Amniotic stem cell (primary cell): Measurements from ENCODE around the gene EGLN2.
"Not testable (repeated sequence)": the region's sequence is repeated elsewhere in the genome, so short reads cannot be mapped to it uniquely, and the experiment has no call there.

Source experiments
- DNase-seq: peaks from one replicate; lab custom pipeline; 2025; lab: John Stamatoyannopoulos, UW

EGLN2 gene

DNA sequence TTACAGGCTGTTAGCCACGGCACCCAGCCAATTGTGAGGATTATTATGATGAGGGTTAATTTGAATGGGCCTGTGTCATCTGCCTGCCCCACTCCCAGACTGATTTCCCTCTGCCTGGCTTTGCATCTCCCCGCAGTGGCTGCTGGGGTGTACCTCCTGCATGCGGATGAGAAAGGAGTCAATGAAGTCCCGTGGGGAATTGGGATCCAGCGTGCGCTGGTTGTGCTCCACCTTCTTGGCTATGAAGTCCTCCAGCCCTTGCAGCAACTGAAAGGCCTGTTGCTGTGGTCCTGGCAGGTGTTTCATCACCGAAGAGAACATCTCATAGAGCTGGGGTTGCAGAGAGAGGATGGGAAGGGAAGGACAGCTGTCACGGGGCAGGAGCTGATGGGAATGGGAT, 47.7 kb downstream of the EGLN2 start:
- not testable (repeated sequence) for DNase-seq

DNA sequence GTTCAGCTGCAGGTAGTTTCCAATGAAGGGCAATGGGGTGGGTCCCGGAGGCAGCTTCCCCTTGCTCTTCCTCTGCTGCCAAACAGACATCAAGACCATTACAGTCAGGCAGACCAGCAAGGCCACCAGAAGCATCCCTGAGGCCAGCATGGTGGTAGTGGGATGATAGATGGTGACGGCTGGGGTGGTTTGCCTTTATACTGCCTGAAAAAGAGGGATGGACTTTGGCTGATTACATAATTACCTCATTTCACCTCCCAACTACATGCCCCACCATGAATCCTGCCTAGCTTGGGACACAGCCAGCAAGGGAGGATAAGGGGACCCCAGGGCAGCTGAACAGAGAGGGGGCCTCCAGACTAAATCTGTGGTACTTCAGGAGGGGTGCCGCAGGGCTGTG, 51.3 kb downstream of the EGLN2 start, which contains the start of gene CYP2A6:
CYP2A6 (minus strand) TSS at position 171 of the 400 bp plus-strand sequence; CDS start at position 150, 21 bp downstream.
- DNase-seq = not testable (repeated sequence)

DNA sequence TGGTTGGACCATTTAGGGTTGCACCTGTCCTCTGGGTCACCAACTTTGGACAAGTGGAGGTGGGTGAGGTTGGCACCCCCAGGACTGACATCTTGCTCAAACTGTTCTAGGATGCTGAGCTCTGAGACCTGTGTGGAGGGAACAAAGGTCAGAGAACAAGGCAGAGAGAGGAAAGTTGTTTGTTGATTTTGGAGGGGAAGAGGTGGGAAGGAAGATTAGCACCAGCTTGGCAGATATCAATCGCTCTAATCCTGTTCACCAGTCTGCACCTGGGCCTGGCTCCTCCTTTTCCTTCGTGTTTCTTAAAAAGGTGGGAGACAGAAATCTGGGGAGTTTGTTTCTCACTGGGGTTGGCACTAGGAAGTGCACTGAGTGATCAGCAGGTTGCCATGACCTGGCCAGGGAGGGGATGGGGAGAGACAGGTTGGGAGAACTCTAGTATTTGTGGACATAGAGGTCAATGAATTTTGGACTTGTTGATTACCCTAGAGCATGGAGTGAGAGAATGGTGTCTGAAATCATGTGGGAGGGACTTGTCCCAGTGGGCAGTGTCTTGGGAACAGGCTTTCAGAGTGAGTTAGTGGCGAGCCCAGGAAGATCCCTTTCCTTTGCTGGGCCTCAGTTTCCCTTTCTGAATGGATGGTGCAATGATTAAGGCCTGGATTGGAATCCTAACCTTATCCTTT, 53.6 kb downstream of the EGLN2 start:
- not testable (repeated sequence) for DNase-seq
